ENCODE results near the gene FGD4. TPM values are rescaled to one million over a fixed set of nuclear protein-coding genes. Genes with fewer than 3 reads are reported as not detected.

The FGD4 gene
- total and polyA plus RNA-seq, 2 of the 4 experiments (the other 2 are of a cell fraction), result 2.1 to 8.8 TPM

- H3K27me3 ChIP-seq (ENCODE audit: control insufficient read depth, insufficient read depth, low read length), result peaks cover 4% of the 10 kb centered on the region
- H2BK120ac ChIP-seq (ENCODE audit: low read depth, low read length), result no peak overlapping the region
- no peak overlapping the region for H4K5ac ChIP-seq (ENCODE audit: low read depth, low read length)
- no peak overlapping the region for H2BK5ac ChIP-seq (ENCODE audit: low read depth, low read length, poor library complexity, severe bottlenecking)
- H3K4me3 ChIP-seq (ENCODE audit: insufficient read depth, low read depth, low read length), result no peak overlapping the region
- no peak overlapping the region for H3K27ac ChIP-seq (ENCODE audit: insufficient read depth, low read length)
- intact Hi-C loops (cut with micrococcal nuclease), result no loop called here
- H3K9ac ChIP-seq (ENCODE audit: low read depth, low read length), result no peak overlapping the region
- dilution Hi-C loops (cut with HindIII; ENCODE audit: low sequenced_read_pairs, unreplicated experiment), result no loop called here
- DNase-seq, result no peak
- H4K20me1 ChIP-seq (ENCODE audit: insufficient read depth, low read length), result no peaks in the 10 kb centered on the region
- no peak overlapping the region for H2BK15ac ChIP-seq (ENCODE audit: low read depth, low read length)
- no peaks in the 10 kb centered on the region for H3K9me1 ChIP-seq (ENCODE audit: insufficient read depth, low read length)
- H3K36me3 ChIP-seq (ENCODE audit: control insufficient read depth, insufficient read depth, low read length), result no peaks in the 10 kb centered on the region
- ChIA-PET CTCF (no interaction called here), POLR2A (ENCODE audit: unreplicated experiment) (no interaction called here)
- H3K4me2 ChIP-seq (ENCODE audit: low read depth, low read length), result no peak overlapping the region
- H3K23ac ChIP-seq (ENCODE audit: low read depth, low read length), result no peak overlapping the region
- H4K91ac ChIP-seq (ENCODE audit: insufficient read depth, low read depth, low read length), result no peak overlapping the region
- H3K79me1 ChIP-seq (ENCODE audit: low read depth in 1 of 2, low read length in 2 of 2), result no peaks in the 10 kb centered on the region
- in situ Hi-C loops (cut with MboI; ENCODE audit: low sequenced_read_pairs), result no loop called here
- no peaks in the 10 kb centered on the region for H3K4me1 ChIP-seq (ENCODE audit: control insufficient read depth, insufficient read depth, low read length)
- no peak overlapping the region for H3K18ac ChIP-seq (ENCODE audit: low read depth, low read length)
- TF ChIP-seq RAD21 (IDR thresholded peaks at IDR 0.05; ENCODE audit: low read length) (no peak), MAZ (IDR thresholded peaks at IDR 0.05; ENCODE audit: borderline replicate concordance, low read depth, low read length) (no peak), USF2 (IDR thresholded peaks at IDR 0.05; ENCODE audit: low read depth, low read length) (no peak), POLR2A (IDR thresholded peaks at IDR 0.05; ENCODE audit: low read depth, low read length) (no peak), RCOR1 (IDR thresholded peaks at IDR 0.05; ENCODE audit: insufficient replicate concordance, low read length) (no peak), SMC3 (IDR thresholded peaks at IDR 0.05; ENCODE audit: low read depth, low read length) (no peak), BHLHE40 (IDR thresholded peaks at IDR 0.05; ENCODE audit: low read depth, low read length) (no peak), FOS (IDR thresholded peaks at IDR 0.05; ENCODE audit: low read depth, low read length) (no peak), CHD1 (IDR thresholded peaks at IDR 0.05; ENCODE audit: low read depth, low read length) (no peak), RFX5 (IDR thresholded peaks at IDR 0.05; ENCODE audit: low read depth, low read length) (no peak), CTCF (conservative IDR thresholded peaks at IDR 0.05; ENCODE audit: low read depth, low read length) (no peak), MXI1 (IDR thresholded peaks at IDR 0.05; ENCODE audit: borderline replicate concordance, low read depth, low read length) (no peak), CEBPB (IDR thresholded peaks at IDR 0.05; ENCODE audit: low read depth, low read length) (no peak), ELK1 (IDR thresholded peaks at IDR 0.05; ENCODE audit: borderline replicate concordance, low read depth, low read length) (no peak), NFE2L2 (IDR thresholded peaks at IDR 0.05; ENCODE audit: low read depth, low read length) (no peak), MAFK (IDR thresholded peaks at IDR 0.05; ENCODE audit: low read depth, low read length) (no peak)
- H3K4ac ChIP-seq (ENCODE audit: low read depth, low read length), result no peak overlapping the region
- no TSS peak for BruUV-seq (replicated peaks)
- H4K8ac ChIP-seq (ENCODE audit: low read depth in 2 of 2, low read length in 2 of 2), result no peak overlapping the region
- H2AFZ ChIP-seq (replicated peaks; ENCODE audit: low read length, poor library complexity), result no peak overlapping the region
- no peak overlapping the region for H2BK20ac ChIP-seq (ENCODE audit: low read depth, low read length)
- H2AK5ac ChIP-seq (ENCODE audit: low read depth, low read length), result no peak overlapping the region
- H3K9me3 ChIP-seq (ENCODE audit: control insufficient read depth, insufficient read depth, low read length), result peaks cover 3% of the 10 kb centered on the region; the same call in 1 of the 2 replicates
- no peak overlapping the region for H3K56ac ChIP-seq (ENCODE audit: extremely low read depth, insufficient read depth, low read length)
- no peak overlapping the region for H2AK9ac ChIP-seq (replicated peaks; ENCODE audit: low read depth, low read length, poor library complexity)
- H3K14ac ChIP-seq (replicated peaks; ENCODE audit: low read depth, low read length), result no peak overlapping the region
- no peak for ATAC-seq (ENCODE audit: low read depth)
Observed at GRCh38 chr12:32423559-32423958, 24.2 kb downstream of the FGD4 start.

All from IMR-90 (cell line).